Keratinocyte (primary cell): ENCODE measurements around the gene FNDC10.
"Not testable (repeated sequence)": the region's sequence is repeated elsewhere in the genome, so short reads cannot be mapped to it uniquely, and the experiment has no call there.

Experiments
- EZH2 ChIP-seq: IDR thresholded peaks from one replicate; pipeline ENCODE4 v1.6.1; 2012; ENCODE audit warnings: inconsistent platforms, mild to moderate bottlenecking, low read length, moderate library complexity
- TF ChIP-seq, protein P1 (sequence below), 3 experiments: IDR thresholded peaks in 1 of 3; conservative IDR thresholded peaks in 1 of 3; optimal IDR thresholded peaks in 1 of 3; 2 replicates in 2 of 3; 3 replicates in 1 of 3; pipeline versions ENCODE3 to v1.5.1; 2011; ENCODE audit warnings: low read length in 3 of 3, mild to moderate bottlenecking in 3 of 3, moderate library complexity in 2 of 3, control low read depth in 1 of 3, inconsistent platforms in 1 of 3; ENCODE audit not compliant: insufficient read depth in 2 of 3; ENCODE audit errors: extremely low read depth in 1 of 3

DNA sequence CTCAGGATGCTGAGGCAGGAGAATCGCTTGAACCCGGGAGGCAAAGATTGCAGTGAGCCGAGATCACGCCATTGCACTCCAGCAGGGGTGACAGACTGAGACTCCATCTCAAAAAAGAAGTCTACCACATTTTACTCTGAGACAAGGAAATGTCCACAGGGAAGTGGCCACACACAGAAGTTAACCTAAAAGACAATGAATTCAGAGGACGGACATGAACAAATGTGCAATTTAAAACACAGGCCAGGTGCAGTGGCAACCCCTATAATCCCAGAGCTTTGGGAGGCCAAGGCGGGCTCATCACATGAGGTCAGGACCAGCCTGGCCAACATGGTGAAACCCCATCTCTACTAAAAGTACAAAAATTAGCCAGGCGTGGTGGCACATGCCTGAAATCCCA, 42.2 kb downstream of the FNDC10 start:
- TF ChIP-seq, protein P1, sequence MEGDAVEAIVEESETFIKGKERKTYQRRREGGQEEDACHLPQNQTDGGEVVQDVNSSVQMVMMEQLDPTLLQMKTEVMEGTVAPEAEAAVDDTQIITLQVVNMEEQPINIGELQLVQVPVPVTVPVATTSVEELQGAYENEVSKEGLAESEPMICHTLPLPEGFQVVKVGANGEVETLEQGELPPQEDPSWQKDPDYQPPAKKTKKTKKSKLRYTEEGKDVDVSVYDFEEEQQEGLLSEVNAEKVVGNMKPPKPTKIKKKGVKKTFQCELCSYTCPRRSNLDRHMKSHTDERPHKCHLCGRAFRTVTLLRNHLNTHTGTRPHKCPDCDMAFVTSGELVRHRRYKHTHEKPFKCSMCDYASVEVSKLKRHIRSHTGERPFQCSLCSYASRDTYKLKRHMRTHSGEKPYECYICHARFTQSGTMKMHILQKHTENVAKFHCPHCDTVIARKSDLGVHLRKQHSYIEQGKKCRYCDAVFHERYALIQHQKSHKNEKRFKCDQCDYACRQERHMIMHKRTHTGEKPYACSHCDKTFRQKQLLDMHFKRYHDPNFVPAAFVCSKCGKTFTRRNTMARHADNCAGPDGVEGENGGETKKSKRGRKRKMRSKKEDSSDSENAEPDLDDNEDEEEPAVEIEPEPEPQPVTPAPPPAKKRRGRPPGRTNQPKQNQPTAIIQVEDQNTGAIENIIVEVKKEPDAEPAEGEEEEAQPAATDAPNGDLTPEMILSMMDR (optimal IDR thresholded peaks at IDR 0.05 in 1 of 3, IDR thresholded peaks at IDR 0.05 in 1 of 3, conservative IDR thresholded peaks at IDR 0.05 in 1 of 3; ENCODE audit: extremely low read depth in 1 of 3, insufficient read depth in 2 of 3, low read length in 3 of 3) = not testable (repeated sequence)
- TF ChIP-seq EZH2 = not testable (repeated sequence)
